ENCODE measurements around the gene DLX1. TPM values are rescaled to one million over a fixed set of nuclear protein-coding genes. Genes with fewer than 3 reads are reported as not detected.
A peak's percentile ranks its signal among the peaks of the same experiment; 100 is the strongest.

DLX1 gene
- total and polyA plus RNA-seq, 9 of the 15 experiments (the other 6 are each of a cell fraction or from before 2014, with no cell fraction given), result 1.9 to 26.2 (median 9.6) TPM

GRCh38 chr2:172092716-172093415 is 7.6 kb downstream of the DLX1 start (continued):
- TF ChIP-seq REST (IDR thresholded peaks at IDR 0.05; ENCODE audit: borderline replicate concordance) (no peak), REST (CRISPR knock-in tag; IDR thresholded peaks at IDR 0.05; ENCODE audit: low read depth) (no peak), ARID1B (IDR thresholded peaks at IDR 0.05) (0 out of 2 replicates have a peak, but pooled peaks have one; percentile 9), HOMEZ (CRISPR knock-in tag; IDR thresholded peaks at IDR 0.05) (no peak), KDM1A (IDR thresholded peaks at IDR 0.05) (0 out of 4 replicates have a peak, but pooled peaks of 1 of the 2 experiments have one; percentile 5), ZNF311 (CRISPR knock-in tag; IDR thresholded peaks at IDR 0.05) (no peak), CBX5 (IDR thresholded peaks at IDR 0.05; ENCODE audit: borderline replicate concordance, low read depth) (no peak), ETS2 (tag; IDR thresholded peaks at IDR 0.05; ENCODE audit: borderline replicate concordance, poor library complexity, severe bottlenecking) (no peak), ZNF121 (CRISPR knock-in tag; conservative IDR thresholded peaks at IDR 0.05) (no peak), RBM22 (IDR thresholded peaks at IDR 0.05; ENCODE audit: low read depth, low read length, poor library complexity, severe bottlenecking) (no peak), SMARCA4 (IDR thresholded peaks at IDR 0.05) (0 out of 2 replicates have a peak, but pooled peaks have one; percentile 48)

Data from K562 (cell line).